SH-SY5Y (cell line): ENCODE data around the gene NDUFV3.

Source experiments
- GATA2 ChIP-seq: IDR thresholded peaks from 2 replicates; pipeline ENCODE4 v1.6.1; 2011; ENCODE audit warnings: mild to moderate bottlenecking, low read depth, low read length
- GATA3 ChIP-seq: IDR thresholded peaks from 2 replicates; pipeline ENCODE4 v1.6.1; 2011; ENCODE audit warnings: low read depth, mild to moderate bottlenecking, low read length, moderate library complexity

GRCh38 chr21:42931560-42932235 is 38.6 kb downstream of the NDUFV3 start:
- TF ChIP-seq GATA3 (no peak), GATA2 (no peak)
